TTC549 (cell line): Measurements from ENCODE around the gene CLIP4.

Experiments used
- FAIRE-seq: peaks from 2 replicates; lab custom pipeline; 2012; peaks lifted over from hg19 to GRCh38; lab: Jason Lieb, UNC

CLIP4 gene

DNA sequence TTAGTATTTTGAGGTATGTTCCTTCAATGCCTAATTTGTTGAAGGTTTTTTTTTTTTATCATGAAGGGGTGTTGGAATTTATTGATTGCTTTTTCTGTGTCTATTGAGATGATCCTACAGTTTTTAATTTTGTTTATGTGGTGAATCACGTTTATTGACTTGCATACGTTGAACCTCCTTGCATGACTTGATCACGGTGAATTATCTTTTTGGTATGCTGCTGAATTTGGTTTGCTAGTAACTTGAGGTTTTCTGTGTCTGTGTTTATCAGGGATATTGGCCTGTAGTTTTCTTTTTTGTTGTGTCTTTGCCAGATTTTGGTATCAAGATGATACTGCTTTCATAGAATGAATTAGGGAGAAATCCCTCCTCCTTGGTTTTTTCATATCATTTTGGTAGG, 23.9 kb downstream of the CLIP4 start:
- FAIRE-seq, result no peak

DNA sequence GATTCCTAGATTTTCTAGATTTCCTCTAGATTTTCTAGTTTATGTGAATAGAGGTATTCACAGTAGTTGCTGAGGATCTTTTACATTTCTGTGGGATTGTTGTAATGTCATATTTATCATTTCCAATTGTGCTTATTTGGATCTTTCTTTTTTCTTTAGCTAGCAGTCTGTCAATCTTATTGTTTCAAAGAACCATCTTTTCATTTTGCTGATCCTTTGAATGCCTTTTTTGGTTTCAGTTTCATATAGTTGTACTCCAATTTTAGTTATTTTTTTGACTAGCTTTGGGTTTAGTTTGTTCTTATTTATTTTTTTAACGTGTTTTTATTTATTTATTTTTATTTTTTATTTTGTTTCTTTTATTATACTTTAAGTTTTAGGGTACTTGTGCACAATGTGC, 24.5 kb downstream of the CLIP4 start:
- FAIRE-seq, result no peak

DNA sequence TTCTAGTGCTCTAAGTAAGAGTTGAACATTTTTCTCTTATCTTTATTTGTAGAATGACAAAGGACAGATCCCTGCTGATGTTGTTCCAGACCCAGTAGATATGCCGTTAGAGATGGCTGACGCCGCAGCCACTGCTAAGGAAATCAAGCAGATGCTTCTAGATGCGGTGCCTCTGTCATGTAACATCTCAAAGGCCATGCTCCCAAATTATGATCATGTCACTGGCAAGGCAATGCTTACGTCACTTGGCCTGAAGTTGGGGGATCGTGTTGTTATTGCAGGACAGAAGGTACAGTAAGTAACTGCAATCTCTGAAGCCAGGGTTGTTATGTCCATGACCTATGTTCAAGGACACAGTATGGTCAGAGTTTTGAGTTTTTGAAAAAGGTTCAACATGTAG, 28.4 kb downstream of the CLIP4 start:
- no peak for FAIRE-seq

DNA sequence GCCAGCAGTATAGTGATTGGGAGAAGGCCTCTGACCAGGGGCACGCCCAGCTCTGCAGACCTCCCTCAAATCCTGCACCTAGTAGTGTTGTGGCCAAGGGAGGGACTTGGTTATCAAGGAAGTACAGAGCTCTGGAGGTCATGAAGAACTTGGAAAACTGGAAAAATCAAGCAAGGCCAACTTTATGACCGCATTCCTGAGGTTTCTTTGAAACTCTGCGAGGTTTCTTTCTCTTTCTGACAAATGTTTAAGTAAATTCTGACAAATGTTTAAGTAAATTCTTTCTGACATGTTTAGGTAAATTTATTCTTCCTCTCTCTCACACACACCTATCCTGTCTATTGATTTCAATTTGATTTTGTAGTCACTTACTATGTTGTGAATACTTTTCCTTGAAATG, 31.0 kb downstream of the CLIP4 start:
- FAIRE-seq, result no peak

DNA sequence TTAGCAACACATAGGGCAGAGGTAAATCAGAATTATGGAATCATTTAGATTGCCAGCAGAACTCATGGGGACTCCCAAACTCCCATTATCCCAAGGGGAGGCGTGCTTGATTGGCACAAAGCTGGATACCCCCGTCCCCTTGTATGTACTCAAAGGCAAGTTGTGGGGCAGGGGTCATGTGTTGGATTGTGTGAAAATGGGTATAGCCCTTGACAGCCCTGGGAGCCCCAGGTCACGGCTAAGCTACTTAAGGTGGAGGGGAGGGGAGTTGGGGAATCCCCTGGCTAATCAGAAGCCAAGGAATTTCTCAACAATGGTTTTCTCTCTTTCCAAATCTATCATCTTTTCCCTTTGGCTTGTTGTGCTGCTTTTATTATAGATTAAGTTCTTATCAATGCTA, 32.7 kb downstream of the CLIP4 start:
- no peak for FAIRE-seq

DNA sequence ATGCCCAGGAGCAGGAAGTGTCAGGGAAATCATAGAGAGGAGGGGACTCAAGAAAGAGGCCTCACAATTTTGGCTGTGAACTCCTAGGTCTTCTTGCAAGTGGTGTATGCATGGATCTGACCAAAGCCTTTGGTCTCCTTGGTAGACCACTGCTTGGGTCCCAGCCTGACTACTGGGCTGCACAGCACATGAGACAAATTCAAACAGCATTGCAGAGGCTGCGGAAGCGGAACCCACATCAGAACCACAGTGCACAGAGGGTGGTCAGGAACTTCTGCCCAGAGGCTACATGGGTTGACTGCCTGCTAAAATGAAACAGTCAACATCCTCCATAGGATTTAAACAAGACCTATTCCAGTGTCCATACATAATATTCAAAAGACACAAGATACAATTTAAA, 39.4 kb downstream of the CLIP4 start:
- no peak for FAIRE-seq

DNA sequence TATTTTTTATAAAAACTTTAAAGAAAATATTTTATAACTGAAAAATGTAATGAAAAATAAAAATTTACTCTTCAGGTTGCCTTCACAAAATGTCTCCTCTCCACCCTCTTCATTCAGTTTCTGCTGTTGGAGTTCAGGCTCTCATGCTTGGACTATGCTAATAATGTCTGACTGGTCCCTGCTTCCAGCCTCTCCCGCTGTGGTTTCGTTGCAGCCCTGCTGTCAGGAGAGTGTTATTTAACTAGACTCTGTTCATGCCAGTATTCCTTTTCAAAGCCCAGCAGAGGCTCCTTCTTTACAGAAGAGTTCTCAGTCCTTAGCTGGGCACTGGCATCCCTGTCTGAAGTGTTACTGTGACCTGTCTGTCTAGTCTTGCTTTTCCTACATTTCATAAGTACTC, 40.4 kb downstream of the CLIP4 start:
- no peak for FAIRE-seq

DNA sequence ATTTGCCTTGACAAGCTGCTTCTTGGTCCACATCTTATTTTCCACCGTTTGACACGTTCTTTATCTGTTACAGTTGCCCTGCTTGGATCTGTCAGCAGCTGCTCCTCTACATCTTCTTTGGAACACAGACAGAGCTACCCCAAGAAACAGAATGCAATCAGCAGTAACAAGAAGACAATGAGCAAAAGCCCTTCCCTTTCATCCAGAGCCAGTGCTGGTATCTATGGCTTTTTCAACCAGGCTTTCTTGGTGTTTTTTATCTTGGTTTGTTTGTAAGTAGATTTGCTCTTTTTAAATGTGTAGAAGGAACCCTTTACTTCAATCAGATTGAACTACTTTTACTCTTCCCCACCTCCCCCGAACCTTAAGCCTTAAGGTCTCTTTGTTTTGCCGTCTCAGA, 41.9 kb downstream of the CLIP4 start:
- no peak for FAIRE-seq

DNA sequence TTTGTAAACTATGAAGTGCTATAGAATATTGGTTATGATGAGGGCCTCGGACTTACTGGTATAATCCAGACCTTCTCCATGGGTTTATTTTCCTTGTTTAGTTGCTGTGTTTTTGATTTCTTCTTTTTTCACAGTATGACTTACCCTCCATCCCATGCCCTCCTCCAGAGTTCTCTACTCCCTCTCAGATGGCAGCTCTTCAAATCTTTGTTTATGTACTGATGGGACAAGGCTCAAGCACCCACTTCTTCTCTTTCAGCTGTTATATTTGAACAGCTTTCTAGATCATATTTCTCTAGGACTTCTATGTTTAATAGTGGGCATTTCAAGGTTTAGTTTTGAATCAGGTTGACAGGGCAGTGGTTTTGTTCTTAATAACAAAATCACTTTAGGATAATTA, 43.9 kb downstream of the CLIP4 start:
- no peak for FAIRE-seq

DNA sequence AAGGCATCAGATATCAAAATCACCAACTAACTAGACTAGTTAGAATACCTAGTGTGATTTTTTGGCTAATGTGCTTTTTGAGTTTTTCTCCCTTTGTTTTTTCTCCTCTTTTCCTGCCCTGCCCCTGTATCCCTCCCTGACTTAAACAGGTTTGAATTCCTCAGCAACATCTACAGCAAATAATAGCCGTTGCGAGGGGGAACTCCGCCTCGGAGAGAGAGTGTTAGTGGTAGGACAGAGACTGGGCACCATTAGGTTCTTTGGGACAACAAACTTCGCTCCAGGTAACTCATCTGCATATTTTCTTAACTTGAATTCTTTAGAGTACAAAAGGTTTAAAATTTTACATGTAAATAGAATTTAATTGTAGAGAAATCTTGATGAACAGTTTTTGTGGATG, 45.0 kb downstream of the CLIP4 start:
- no peak for FAIRE-seq

DNA sequence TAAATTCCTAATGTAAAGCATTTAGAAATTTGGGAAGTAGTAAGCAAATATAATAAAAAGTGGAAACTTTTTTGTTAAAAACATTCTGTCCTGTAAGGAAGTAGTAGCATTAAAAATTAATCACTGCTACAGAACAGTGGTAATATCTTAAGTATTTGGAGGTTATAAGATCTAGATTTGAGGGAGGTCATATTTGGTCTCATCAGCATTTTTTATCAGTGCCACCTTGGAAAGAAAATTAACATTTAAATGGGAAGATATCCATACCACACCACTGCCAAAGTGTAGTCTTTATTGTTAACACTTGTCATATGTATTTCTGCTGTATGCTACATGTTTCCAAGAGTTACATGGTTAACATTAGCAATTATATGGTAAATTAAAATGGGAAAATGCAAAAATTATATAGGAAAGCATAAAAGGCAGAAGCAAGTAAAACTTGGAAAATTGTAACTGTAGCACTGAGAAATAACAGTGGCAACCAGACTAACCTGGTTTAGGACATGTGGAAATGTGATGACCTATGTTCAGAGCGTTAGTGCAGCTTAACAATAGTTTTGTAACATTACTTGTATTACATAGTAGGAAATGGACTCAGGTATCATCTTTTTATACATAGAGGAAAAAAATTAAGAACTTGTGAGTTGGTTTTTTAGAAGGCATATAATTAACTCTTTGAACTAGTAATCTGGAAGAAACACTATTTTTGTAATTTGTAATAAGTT, 47.2 kb downstream of the CLIP4 start:
- peak; percentile 62 for FAIRE-seq

DNA sequence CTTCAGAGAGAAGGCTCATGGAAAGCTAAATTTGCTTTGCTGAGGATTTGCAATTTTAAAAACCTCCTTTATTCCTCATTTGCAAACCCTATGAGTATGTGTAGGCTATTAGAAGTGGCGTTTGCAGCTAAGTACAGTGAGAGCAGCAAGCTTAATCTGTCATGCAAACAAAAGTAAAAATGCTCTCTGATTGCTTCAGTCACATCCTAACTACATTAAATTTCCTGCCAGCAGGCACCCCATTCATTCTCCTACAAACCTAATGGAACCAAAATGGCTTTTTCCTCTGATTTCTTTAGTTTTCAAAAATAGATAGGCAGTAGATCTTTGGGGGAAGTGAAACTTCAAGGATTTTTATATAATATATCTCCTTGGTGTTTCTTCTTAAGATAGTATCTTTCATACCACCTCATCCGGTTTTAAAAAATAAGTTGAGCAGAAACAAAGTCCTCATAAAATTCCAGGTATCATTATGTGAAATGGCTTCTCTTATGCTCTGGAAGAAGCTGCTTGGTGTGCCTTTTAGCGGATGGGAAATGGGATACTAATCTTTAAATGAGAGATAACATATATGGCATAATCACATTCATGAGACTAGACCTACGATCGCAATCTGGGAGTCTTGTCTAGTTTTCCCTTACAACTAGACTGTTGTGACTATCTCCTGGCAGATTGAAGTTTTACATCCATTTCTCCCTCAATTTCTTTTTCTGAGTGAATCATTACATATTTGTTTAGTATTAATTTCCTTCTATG, 49.1 kb downstream of the CLIP4 start:
- FAIRE-seq, result no peak

DNA sequence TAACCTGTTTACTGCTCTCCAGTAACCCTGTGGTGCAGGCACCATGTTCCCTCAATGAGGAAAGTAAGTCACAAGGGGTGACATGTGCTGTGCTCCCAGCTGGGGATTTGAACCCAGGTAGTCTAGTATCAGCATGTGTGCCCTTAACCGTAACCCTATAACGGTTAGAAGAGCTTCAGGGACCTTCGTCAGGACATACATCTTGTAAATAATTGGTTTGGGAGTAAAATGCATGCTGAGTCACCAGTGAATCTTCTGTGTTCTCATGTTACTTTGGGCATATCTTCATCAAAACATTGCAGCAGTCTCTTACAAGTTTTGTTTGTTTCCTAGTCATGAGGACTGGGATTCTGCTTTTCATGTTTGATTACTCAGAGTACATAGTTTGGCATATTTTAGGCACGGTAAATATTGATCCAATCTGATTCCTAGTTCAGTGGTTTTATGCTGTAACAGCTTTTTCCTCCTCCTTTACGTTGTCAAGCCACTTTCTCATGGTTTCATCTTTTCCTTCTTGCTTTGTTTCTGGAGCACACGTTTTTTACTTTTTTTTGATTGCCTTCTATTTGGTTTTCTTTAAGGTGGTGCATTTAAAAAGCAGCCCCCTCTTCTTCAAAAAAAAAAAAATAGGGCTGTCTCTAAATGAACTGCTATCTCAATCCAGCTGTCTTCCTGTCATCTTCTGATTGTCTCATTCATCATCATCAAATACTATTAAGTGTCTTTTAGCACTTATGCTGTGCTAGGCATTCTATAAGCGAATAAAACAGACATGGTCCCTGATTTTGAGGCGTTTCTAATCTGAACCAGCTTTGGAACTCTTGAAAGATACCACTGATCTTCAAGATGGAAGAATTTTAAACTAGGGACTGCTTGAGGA, 50.4 kb downstream of the CLIP4 start:
- FAIRE-seq, result no peak

DNA sequence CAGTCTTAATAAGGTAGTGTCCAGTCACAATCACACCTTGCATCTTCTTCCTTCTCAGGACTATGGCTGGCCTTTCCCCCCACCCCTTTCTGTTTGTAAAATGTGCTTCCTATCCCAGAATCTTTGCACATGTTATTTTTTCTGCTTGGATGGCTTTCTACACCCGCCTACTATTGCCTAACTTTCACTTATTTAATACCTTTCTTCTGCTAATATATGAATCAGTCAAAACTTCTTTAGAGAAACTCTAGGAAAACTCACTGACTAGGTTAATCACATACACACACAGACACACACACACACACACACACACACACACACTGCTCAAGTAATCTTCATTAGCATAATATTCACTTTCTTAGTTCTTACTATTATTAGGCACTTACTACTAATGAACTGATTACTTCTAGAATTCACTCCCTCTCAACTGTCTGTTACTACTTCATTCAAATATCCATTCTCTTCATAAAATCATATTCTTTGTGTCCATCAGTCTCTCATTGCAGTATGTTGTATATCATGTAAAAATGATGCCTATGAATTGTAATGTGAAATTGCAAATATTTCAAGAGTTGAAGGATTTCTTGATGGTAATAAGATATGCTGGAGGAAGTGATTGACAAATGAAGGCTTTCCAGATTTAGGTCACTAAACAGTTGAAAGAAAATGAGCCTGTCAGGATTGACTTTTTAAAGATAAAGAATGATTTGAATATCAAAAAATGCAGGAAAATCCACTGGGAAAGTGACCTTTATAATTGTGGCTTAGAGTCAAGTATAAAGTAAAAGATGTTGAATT, 51.2 kb downstream of the CLIP4 start:
- FAIRE-seq, result no peak

DNA sequence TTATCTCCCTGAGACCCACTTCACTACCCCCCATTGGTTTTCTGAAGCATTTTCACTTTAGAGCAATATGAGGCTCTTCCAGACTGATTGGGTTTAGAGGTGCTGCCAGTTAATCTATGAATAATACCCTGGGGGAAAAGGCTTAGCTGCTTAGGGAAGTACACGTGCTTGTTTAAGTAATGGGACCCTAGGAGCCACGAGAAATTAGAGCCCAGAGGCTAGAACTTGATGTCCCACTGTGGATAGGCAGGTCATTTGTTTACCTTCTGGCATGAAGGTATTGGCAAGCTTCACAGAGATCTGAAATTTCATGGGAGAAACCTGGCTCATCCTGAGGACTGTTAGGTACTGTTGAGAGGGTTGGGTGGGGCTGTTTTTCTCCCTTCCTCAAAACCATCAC, 59.7 kb downstream of the CLIP4 start:
- FAIRE-seq, result no peak

DNA sequence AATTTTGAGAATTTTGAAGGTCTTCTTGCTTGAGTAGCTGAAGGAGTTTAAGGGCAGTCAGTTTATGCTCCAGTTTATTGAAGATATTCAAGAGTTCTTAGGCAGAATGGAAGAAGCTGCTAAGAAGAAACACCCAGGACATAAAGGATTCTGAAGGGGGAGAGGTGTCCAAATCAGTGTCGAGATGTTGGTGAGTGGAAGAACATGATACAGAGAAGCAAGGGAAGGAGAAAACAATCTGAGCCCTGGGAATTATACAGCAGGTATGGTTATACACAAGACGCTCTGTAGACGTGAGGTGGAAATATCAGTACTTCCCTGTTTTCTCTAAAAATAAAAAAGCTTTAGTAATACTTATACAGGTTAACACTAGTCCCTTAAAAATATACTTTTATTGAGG, 60.1 kb downstream of the CLIP4 start:
- FAIRE-seq, result no peak

DNA sequence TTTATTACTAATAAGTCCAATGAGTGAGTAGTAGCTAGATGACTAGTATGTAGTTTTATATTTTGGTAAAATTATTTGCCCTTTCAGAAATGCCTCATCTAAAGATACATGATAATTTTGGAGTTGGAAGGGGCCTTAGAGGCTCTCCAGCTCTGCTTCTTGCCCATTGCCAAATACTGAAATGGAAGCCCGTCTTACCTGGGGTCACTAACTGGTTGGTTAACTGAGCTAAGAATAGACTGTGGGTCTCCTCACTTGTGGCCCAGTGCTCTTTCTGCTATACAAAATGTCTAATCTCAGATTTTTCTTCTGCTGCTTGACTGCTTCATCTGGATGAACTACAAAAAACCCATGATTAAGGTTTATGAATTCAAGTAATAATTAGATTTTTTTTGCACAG, 67.1 kb downstream of the CLIP4 start:
- no peak for FAIRE-seq

DNA sequence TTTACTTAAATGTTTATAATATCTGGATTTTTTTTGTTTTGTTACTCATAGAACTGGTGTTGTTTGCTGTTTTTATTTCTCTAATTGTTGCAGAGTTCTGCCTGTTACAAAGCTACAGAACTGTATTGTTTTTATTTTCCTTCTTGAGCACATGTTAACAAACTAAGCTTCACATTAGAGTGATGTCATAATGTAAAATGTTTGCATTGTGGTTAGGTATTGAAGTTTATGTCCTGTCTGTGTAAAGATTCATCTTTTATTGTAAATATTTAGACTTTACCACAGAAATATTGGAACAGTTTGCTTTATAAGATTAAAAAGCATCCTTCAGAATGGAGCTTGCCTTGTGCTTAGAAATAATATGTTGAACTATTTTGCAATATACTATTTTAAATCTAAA, 67.7 kb downstream of the CLIP4 start:
- no peak for FAIRE-seq

DNA sequence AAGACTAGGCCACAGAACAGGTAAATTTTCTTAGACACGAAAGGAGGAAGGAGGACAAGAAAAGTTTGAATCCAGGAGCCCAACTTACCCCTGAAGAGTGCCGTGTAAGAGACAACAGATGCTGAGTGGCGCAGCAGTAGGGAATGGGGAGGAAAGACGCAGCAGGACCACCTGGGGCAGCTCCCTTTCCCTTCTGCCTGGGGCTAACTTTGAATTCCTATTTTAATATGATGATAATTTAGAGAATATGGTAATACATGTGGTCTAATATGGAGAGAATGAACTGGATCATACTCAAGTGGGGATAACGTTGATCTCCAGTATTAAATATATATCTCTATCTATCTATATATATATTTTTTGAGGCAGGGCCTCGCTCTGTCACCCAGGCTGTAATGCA, 69.3 kb downstream of the CLIP4 start:
- FAIRE-seq, result no peak

DNA sequence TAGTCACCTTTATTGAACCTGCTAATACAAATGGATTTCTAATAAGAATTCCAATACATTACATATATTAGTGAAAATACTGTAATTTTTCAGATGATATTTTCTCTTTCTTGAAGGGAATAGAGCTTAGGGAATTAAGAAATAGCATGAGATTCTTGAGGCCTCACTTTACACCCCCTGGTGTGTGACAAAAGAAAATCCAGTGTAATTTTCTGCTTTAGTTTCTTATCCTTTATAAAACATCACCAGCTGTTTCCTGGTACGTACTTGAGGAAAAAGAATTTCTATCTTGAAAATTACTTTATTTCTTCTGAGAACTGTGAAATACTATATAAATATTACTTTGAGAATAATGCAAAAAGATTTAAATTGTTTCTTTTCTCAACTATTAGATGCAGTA, 71.6 kb downstream of the CLIP4 start:
- FAIRE-seq, result no peak

DNA sequence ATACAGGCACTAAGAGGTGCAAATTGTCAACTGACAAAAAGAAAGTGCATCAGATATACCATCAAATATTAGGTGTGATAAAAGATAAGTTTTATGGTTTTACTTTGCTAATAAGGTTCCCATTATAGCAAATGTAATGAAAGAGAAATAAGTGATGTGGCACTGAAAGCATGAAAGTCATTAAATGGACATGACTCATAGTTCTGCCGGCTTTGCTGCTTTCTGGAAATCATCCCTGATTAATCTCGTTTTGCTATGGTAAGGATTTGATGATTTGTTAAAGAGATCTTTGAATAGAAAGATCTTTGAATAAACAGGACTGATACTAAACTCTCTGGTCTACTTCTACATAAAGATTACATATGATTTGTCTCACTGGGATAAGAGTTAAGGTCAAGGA, 72.7 kb downstream of the CLIP4 start:
- FAIRE-seq, result no peak

DNA sequence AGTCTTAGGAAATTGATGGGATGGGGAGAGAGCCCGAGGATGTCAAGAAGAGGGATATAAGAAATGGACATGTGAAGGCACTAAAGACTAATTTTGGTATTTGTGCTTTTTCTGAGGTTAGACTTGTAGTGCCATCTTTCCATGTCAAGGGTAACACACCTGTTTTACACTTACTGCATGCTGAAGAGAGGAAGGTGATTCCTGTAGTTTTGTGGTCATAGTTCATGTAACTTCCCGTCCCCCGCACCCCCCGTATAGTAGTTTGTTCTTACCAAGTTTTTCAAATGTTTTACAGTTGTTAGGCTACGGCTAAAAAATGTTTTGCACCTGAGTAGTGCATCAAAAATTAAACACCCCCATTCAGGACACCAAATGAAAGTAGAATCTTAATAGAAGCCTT, 73.8 kb downstream of the CLIP4 start:
- no peak for FAIRE-seq
